ENCODE data around the gene TMEM120B.
"Not testable (repeated sequence)": the region's sequence is repeated elsewhere in the genome, so short reads cannot be mapped to it uniquely, and the experiment has no call there.

TMEM120B gene

DNA sequence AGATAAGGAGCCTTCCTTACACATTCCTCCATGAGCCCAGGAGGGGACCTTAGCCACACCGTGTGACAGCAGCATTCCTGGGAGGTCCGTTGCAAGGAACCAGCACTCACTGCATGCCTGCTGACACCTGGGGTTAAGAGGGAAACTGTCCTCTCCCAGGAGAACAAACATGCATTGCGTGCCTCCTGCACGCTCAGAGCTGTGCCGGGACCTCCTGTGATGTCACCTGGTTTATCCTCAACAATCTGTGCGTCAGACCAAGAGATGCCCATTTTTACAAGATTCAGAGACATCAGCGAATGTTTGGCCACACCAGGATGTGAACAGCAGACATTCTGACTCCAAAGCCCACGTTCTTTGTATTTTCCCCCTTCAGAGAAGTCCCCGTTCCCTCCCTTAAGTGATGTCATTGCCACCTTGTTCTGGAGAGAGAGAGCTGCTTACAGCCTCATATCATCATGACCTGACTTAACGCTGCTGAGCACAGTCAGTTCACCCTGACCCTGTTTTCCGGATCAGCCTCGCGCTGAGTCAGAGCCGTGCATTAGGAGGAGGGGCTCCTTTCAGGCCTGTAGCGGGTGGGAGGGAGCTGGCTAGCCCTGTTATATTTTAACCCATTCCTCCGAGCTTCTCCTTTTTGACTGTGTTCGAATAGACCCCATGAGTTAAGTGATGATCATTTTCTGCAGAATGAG, 36.2 kb downstream of the TMEM120B start:
- DNase-seq = peak; percentile 97

DNA sequence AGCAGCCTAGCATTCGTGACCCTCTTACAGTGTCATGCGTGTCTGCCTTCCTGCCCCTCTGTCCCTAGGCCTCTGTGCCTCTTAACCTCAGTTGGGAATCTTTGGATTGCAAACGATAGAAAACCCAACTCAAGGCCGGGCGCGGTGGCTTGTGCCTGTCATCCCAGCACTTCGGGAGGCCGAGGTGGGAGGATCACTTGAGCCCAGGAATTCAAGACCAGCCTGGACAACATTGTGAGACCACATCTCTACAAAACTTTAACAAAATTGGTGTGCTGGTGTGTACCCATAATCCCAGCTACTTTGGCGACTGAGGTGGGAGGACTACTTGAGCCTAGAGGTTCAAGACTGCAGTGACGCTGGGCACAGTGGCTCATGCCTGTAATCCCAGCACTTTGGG, 36.7 kb downstream of the TMEM120B start:
- no peak for DNase-seq

DNA sequence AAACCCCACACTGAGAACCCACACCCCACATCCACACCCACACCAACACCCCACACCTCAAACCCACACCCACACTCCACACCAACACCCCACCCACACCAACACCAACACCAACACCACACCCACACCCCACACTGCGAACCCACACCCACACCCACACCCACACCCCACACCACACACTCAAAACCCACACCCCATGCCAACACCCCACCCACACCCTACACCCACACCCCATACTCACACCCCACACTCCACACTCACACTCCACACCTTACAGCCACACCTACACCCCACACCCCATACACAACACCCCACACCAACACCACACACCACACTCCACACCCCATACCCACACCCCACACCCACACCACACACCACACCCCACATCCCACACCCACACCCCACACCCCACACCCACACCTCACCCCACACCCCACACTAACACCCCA, 38.0 kb downstream of the TMEM120B start:
- DNase-seq = no peak

DNA sequence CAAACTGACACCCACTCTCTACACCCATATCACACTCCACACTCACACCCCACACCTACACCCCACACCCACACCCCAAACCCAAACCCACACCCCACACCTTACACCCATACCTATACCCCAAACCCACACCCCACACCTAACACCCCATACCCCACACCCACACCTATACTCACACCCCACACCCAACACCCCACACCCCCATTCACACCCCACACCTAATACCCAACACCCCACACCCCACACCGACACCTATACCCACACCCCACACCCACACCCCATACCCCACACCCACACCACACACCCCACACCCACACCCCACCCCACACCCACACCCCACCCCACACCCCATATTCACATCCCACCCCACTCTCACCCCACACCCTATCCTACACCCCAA, 38.5 kb downstream of the TMEM120B start:
- no peak for DNase-seq

DNA sequence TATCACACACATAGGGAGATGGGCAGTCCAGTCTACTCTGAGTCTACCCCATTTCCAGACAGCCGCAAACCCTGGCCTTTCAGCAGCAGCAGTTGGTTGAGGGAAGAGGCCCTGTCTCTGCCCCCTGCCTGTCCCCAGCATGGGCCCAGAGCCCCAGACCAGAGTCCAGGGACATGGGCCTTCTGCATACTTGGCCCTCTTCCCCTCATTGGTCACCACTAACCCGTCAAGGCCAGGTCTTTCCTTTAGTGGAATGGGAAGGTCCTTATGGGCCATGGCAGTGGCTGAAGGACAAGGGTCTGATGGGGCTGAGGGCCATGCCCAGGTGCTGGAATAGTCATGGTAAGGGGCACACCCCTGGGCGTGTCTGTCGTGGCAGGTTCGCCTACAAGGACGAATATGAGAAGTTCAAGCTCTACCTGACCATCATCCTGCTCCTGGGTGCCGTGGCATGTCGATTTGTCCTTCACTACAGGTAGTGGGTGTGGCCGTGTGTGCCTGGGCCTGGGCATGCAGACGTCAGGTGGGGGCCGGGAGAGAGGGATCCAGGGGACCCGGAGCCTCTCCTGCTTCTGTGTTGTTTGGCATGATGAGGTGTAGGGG, 39.3 kb downstream of the TMEM120B start:
- no peak for DNase-seq

DNA sequence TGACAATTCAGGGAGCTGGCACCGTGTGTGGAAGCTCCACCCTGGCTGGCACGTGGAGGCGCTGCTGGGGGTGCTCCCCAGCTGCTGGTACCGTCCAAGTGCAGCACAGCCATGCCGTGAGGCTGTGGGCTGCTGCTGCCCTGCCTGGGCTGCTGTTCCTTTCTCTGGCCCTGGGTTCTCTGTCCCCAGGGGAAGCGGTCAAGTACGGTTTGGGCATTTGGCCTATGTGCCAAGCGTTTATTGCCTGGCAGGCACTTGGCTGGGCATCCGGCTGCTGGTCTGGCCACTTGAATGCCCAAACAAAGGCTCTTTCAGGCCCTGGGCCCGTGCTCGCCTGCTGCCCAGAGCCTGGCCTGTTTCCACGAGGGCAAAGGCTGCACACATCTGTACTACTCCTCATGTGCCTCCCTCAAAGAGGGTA, 41.3 kb downstream of the TMEM120B start:
- no peak for DNase-seq

DNA sequence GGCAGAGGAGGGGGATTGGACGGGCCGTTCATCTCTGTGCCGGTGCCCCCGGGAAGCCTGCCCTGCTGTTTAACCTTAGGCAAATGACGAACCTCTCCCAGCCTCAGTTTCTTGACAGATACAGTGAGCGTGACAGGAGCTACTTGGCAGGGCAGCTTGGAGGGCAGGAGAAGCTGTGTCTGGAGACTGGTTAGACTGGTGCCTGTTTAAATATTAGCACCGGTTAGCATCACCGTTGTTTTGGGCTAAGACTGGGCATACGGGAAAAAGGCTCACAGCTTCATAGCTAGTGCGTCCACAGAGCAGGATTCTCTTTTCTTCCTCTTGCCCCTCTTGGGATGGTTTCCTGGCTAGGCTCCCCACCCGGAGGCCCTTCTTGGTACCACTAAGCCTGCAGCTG, 42.3 kb downstream of the TMEM120B start:
- DNase-seq = peak; percentile 49

DNA sequence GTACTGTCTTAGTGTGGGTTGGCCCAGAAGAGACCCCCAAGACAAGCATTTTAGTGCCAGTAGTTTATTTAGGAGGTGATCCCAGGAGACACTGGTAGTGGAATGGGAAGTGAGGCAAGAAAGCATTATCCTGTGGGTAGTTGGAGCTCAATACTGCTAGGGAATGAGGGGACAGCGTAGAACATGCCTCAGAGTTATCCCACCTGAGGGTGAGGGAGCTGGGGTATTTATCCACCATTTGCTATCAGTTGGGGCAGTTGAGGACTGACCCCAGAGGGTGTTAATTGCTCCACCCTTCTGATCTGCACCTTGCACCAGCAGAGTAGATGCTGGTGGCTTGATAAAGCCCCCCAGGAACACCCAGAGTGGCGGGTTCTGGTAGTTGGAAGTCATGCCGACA, 43.0 kb downstream of the TMEM120B start:
- no peak for DNase-seq

DNA sequence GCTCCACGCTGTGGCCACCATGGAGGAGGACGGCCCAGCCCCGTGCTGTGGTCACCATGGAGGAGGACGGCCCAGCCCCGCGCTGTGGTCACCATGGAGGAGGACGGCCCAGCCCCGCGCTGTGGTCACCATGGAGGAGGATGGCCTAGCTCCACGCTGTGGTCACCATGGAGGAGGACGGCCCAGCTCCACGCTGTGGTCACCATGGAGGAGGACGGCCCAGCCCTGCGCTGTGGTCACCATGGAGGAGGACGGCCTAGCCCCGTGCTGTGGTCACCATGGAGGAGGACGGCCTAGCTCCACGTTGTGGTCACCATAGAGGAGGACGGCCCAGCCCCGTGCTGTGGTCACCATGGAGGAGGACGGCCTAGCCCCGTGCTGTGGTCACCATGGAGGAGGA, 46.0 kb downstream of the TMEM120B start:
- not testable (repeated sequence) for DNase-seq

DNA sequence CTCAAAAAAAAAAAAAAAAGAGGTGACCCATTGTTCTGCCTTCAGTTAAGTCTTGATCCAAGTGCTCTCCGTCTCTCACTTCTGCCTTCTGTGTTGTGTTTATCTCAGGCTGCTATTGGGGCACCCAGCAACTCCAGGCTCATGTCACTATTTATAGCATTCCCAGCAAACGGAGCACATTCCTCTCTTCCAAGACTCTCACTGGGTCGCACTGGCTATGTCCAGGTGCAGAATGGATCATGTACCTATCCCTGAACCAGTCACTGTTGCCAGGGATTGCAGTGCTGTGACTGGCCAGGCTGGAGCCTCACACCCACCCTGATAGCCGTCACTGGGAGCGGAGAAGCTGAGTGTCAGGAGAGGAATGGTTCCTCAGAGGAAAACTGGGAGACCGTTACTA, 49.7 kb downstream of the TMEM120B start:
- no peak for DNase-seq

DNA sequence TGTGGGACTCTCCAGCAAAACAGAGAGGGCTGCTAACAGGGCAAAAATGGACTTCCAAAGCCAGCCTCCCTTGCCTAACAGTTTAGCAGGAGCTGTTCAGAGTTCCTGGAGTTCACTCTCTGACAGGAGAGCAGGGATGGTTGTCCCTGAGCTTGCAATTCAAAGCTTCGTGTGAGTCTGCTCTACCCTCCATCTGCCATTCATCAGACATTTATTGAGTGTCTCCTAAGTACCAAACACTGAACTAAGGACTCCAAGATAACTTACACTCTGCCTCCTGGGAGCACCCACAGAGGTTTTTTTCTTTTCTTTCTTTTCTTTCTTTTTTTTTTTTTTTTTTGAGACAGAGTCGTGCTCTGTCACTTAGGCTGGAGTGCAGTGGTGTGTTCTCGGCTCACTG, 52.3 kb downstream of the TMEM120B start:
- no peak for DNase-seq

DNA sequence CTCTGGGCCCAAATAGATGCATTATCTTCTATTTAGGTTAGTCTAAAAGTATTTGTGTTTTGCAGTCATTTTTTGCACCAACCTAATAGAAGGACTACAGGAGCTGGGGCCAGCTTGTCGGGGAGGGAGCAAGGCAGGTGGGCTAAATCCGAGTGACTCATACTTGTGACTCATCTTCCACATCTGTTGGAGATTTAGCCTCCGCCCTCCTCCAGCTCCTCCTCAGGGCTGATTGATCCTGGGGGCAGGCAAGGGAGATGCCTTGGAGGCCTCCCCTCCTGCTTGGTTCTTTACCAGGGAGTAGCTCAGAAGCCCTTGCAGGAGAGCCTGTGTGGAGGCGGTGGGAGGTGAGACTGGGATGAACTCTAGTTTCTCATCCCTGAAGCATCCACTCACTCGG, 53.0 kb downstream of the TMEM120B start:
- DNase-seq = peak; percentile 95

DNA sequence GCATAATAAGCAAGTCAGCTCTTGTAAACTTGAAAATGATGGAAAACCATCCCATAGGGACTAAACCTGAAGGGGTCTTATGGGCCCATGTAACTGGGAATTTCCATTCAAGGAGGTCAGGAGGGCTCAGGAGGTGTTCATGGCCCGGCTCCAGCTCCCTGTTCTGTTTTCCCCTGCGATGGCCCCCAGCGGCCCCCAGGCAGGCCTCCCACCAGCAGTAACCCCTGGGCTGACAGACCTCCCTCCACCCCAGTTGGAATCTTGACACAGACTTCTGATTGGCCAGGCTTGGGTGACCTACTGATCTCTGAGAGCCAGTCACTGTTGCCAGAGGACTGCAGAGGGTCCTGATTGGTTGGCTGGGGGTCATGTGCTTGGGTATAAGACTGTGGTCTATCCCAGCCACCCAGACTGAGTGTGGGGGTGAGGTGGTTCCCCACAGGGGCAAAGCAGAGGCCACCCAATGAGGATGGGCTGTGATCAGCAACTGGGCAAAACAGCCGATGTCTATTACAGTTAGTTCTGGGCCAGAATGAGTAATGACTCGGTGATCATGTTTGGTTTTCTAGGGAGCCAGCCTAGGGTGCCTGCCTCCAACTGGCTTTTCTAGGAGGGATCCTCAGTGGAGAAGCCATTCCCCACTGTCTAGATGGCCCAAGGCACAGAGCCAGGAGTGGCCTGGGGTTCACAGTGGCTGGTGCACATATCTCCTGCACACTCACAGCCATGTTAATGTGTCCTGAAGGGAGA, 53.9 kb downstream of the TMEM120B start:
- no peak for DNase-seq

DNA sequence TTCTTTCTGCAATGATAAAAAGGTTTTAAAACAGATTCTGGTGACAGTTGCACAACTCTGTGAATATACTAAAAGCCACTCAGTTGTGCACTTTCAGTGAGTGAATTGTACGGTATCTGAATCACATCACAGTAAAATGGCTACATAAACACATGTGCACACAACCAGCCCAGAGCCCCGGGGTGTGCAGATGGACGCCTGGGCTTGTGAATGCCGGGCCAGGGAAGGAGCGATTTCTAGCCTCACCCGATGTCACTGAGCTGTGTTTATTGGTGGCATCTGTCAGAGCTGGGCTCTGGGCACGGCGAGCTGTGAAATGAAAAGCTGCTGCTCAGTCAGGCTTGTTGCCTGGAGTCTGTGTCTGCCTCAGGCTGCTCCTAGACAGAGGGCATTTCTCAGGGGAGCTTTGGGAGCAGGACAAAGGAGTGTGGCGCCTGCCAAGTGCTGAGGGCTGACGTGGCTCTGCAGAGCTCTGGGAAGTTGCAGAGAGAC, 55.0 kb downstream of the TMEM120B start:
- no peak for DNase-seq

DNA sequence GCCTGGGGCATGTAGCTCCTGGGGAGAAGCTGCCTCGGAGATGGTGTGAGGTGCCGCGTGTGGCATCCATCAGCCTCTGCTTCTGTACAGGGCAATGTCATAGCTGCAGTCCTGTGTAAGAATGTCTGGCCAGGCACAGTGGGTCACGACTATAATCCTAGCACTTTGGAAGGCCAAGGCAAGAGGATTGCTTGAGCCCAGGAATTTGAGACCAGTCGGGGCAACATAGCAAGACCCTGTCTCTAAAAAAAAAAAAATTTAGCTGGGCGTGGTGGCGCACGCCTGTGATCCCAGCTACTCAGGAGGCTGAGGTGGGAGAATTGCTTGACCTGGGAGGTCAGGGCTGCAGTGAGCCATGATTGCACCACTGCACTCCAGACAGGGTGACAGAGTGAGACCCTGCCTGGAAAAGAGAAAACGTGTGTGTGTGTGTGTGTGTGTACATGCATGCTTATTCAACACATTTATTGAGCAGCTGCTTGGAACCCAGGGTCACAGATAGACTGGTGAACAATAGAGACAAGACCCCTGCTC, 56.8 kb downstream of the TMEM120B start:
- no peak for DNase-seq

DNA sequence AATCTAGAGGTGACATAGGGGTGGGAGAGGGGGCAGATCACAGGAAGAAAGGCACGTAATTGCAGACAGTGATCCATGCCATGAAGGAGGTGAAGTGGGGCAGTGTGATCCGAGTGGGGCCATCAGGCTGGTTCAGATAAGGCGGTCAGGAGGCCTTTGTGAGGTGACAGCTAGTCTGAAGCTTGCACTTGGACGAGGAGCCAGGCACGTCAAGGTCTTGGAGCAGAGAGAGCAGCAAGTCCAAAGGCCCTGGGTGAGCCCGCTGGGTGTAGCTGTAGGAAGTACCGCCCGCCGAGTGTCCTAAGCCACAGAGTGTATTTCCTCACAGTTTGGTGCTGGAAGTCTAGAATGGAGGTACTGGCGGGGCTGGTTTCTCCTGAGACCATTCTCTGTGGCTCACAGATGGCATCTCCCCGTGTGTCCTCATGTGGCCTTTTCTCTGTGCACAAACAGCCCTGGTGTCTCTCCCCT, 57.3 kb downstream of the TMEM120B start:
- no peak for DNase-seq

DNA sequence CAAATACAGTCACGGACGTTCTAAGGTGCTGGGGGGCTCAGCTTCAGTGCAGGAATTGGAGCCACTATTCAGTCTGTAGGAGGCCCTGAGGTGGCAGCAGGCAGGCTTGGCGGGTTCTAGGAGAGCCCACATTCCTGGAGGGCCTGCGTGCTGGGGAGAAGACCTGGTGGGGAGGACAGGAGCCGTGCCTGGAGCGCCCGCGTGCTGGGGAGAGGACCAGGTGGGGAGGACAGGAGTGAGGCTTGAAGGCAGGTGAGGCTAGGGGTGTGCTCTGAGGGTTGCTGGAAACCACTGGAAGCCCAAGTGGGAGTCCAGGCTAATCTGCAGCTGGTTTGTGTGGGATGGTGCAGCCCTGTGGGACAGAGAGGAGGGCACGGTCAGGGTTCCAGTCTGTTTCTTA, 57.8 kb downstream of the TMEM120B start:
- no peak for DNase-seq

DNA sequence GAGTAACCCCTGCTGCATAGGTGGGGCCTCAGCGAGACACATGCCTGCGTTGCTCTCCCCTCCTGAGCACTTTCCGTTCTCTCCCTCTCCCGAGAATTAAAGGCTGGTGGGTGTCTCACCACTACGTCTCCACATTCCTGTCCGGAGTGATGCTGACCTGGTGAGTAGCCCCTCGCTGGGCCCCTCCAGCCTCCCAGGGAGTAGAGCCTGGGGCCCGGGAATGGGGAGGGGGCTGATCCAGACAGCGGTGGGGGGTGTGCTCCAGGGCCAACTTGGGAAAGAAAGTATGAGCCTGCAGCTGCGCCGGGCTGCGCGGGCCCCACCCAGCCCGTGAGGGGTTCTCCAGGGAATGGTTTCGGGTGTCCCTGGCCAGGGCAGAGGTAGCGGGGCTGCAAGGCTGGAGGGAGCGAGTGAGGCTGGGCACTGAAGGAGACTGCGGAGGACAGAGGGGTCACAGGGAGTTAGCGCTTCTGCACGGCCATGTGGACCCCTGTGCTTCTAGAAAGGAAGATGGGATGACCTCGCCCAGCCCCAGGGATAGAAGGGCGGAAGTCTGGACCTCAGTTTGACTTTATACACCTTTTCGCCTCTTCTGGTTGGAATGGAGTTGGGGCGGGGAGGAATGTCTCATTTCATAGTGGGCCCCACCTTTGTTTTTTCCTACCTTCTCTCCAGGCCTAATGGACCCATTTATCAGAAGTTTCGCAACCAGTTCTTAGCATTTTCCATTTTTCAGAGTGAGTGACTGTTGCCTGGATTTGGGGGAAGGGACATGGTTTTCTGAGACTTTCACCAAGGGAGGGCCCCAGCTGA, 58.5 kb downstream of the TMEM120B start:
- DNase-seq = no peak

DNA sequence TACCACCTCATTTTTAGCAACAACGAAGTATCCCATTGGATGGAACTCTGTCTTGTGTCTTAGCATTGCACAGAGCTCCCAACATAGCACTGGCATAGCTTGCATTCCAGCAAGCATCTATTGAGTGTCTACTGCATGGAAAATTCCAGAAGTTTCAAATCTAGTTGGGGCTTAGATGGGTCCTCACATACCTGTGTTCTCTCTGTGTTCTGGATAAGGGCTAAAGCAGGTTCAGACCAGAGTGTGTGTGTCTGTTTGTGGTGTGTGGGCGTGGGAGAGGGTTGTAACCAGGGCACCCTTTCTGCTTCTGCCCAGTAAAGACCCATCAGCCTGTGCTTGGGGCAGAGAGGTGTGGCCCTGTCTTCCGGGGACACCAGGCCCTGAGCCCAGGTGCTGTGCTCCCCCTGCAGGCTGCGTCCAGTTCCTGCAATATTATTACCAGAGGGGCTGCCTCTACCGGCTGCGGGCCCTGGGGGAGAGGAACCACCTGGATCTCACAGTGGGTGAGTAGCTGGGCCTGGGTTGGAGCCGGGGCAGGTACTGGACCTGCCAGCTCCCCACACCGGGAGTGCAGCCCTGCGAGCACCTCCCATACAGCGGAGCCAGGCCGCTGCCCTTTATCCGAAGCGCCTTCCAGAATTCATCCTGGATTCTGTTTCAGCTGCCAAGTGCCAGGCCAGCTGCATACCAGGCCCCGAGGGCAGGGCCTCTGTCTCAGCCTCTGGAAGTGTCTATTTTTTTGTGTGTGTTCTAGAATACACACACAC, 60.6 kb downstream of the TMEM120B start:
- DNase-seq = peak; percentile 94

DNA sequence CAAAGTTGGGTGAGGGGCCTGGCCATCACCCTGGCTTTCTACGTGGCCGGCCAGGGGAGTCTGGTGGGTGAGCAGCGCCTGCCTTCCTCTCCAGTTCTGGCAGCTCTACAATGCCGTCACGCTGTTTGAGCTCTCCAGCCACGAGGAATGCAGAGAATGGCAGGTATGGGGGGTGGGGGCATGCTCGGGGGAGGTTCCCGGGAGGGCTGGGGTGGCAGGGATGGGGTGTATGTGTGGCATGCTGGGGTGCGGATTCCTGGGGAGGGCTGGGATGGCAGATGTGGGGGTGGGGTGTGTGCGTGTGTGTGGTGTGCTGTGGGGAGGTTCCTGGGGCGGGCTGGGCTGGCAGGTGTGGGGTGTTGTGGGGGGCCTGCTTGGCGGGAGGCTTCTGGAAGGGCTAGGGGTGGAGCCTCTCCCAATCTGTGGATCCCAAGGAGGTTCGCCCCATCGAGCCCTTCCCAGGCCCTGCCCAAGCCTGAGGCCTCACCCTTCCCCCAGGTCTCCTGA, 62.5 kb downstream of the TMEM120B start:
- DNase-seq = peak; percentile 82

DNA sequence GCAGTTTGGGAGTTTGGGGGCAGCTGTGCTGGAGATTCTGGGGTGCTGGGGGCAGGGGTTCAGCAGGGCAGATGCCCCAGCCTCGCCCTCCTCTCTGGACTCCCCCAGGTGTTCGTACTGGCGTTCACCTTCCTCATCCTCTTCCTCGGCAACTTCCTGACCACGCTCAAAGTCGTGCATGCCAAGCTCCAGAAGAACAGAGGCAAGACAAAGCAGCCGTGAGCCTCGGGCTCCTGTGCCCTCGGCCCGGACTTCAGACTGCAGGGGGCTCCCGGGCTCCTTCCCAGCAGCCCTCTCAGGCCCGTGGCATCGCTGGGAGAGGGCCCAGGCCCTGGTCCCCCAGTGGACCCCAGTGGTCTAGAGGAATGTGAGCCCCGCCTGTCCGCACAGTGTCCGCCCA, 62.9 kb downstream of the TMEM120B start:
- no peak for DNase-seq

Measured in islet precursor cell (in vitro differentiated cells).